Psoas muscle (tissue), 8 donors: ENCODE data around the gene SPRY4. TPM values are rescaled to one million over a fixed set of nuclear protein-coding genes. Genes with fewer than 3 reads are reported as not detected.

Experiments
- ATAC-seq, 4 donors: fragments of 200-7000 bp; cut with Tn5 transposase; one replicate each; pipeline ENCODE4 v1.9.1; 2020; ENCODE audit warnings: moderate library complexity in 3 of 4, mild to moderate bottlenecking in 2 of 4
- DNase-seq, 2 donors: peaks; one replicate each; pipeline ENCODE4 v3.0.0-alpha.2; 2020
- H3K27ac ChIP-seq: fragments of 200-600 bp; one replicate; pipeline ENCODE4 v1.8.0; 2022
- H3K27me3 ChIP-seq, 3 donors: fragments of 200-600 bp in 1 of 3; one replicate each; pipeline versions ENCODE4 v1.6.1 to v1.8.0; 2013 to 2022; ENCODE audit warnings: low read length in 2 of 3, mild to moderate bottlenecking in 2 of 3, moderate library complexity in 1 of 3; ENCODE audit not compliant: insufficient read depth in 3 of 3
- H3K36me3 ChIP-seq, 2 donors: fragments of 200-600 bp in 1 of 2; one replicate each; pipeline versions ENCODE4 v1.6.1 to v1.8.0; 2013 to 2022; ENCODE audit warnings: low read depth in 1 of 2, mild to moderate bottlenecking in 1 of 2, moderate library complexity in 1 of 2; ENCODE audit not compliant: insufficient read depth in 1 of 2
- H3K4me1 ChIP-seq: fragments of 200-600 bp; one replicate; pipeline ENCODE4 v1.8.0; 2022
- H3K4me3 ChIP-seq: fragments of 200-600 bp; one replicate; pipeline ENCODE4 v1.8.0; 2022; ENCODE audit warnings: mild to moderate bottlenecking
- H3K9me3 ChIP-seq: fragments of 200-600 bp; one replicate; pipeline ENCODE4 v1.8.0; 2022
- CTCF ChIP-seq: fragments of 200-600 bp; IDR thresholded peaks from one replicate; pipeline ENCODE4 v1.8.0; 2022; ENCODE audit warnings: antibody characterized with exemption
- WGBS, 3 donors: extraction: QIAGEN DNeasy Blood & Tissue Kit; methylation state at CpG; one replicate each; pipeline versions ENCODE4 v1.1.6 to v1.1.7; 2013; 5-methylcytosine and 5-hydroxymethylcytosine counted together
- intact Hi-C, 2 donors: fragments of 100-400 bp; cut with DNase I; formaldehyde crosslinking; loops; one replicate each; pipeline versions ENCODE4 v1.11.0 to v1.14.2; 2022
- polyA plus RNA-seq, 3 donors: library from polyadenylated mRNA; stranded (reverse); fragments of 200-250 nt; gene quantifications; one replicate each; pipeline ENCODE4 v1.2.3, GENCODE V29; 2013
- total RNA-seq, 4 donors: library from RNA; stranded (reverse); fragmentation: NEBNext Ultra II Directional in 2 of 4; extraction: Animal tissue kit (Norgen Biotek cat#: 25700) in 2 of 4; gene quantifications; one replicate each; pipeline versions ENCODE4 v1.2.1 to v1.2.4, GENCODE V29; 2021 to 2023
- donor health status: healthy with polysubstance abuse.
- donor health status: DM: no; HTN: no; CAD: no; lungs with moderate emphysema.
- donor health status: Bipolar disorder and iron deficiency.
- donor health status: healthy.
- donor health status: DM: yes; HTN: yes; CAD: no.
- donor health status: DM: no; HTN: no; CAD: no.
- donor health status: DM: no; HTN: no; CAD: no.
- donor health status: DM: yes; HTN: yes; CAD: no.

The SPRY4 gene
- total and polyA plus RNA-seq, 7 donors: 1.0 to 8.0 (median 5.6) TPM

DNA sequence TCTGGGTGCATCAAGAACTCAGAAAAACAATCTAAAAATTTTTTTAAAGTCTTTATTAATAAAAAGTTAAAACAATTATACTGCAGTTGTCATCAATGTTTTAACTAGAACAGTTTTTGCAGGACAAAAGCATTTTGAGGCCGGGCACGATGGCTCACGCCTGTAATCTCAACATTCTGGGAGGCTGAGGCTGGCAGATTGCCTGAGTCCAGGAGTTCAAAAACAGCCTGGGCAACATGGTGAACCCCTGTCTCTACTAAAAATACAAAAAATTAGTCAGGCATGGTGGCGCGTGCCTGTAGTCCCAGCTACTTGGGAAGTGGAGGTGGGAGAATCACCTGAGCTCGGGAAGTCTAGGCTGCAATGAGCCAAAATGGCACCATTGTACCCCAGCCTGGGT, 5.2 kb upstream of the SPRY4 start:
- Histone ChIP-seq H3K4me3 (no peak overlapping the region), H3K27ac (no peak overlapping the region), H3K27me3 (peaks cover 0 to 9% (median 4%) of the 10 kb centered on the region in 3 donors), H3K9me3 (no peaks in the 10 kb centered on the region), H3K4me1 (peaks cover 7% of the 10 kb centered on the region), H3K36me3 (no peaks in the 10 kb centered on the region)
- no peak for ATAC-seq
- no peak for TF ChIP-seq CTCF
- WGBS, 3 donors: 95 to 96% (median 95%) methylated on average over 6 of the region's 6 CpGs
- DNase-seq: no peak
- intact Hi-C loops: no loop called here

GRCh38 chr5:142327111-142327842, 2.5 kb upstream of the SPRY4 start:
- no peak for ATAC-seq
- Histone ChIP-seq H3K4me1 (peaks cover 19% of the 10 kb centered on the region), H3K9me3 (no peaks in the 10 kb centered on the region), H3K4me3 (no peak overlapping the region), H3K27me3 (peaks cover 0 to 29% (median 10%) of the 10 kb centered on the region in 3 donors), H3K27ac (no peak overlapping the region), H3K36me3 (no peaks in the 10 kb centered on the region)
- no peak for DNase-seq
- no peak for TF ChIP-seq CTCF
- 68 to 81% (median 69%) methylated on average over 9 of the region's 9 CpGs for WGBS, 3 donors
- intact Hi-C loops: loop anchor here in 1 of 2 donors (10.0 kb wide), 1 partner anchor 172 kb away; no protein-coding TSS in a partner anchor

GRCh38 chr5:142326480-142326938, 1.7 kb upstream of the SPRY4 start:
- WGBS, 3 donors: 53 to 56% (median 55%) methylated on average over 8 of the region's 8 CpGs
- peak overlapping the region; percentile 55 for H3K27ac ChIP-seq
- H3K27me3 ChIP-seq: peaks cover 0 to 37% (median 10%) of the 10 kb centered on the region in 3 donors
- no peaks in the 10 kb centered on the region for H3K36me3 ChIP-seq
- intact Hi-C loops: loop anchor here in 1 of 2 donors (10.0 kb wide), 1 partner anchor 172 kb away; no protein-coding TSS in a partner anchor
- H3K4me3 ChIP-seq: peak overlapping the region; percentile 73
- no peaks in the 10 kb centered on the region for H3K9me3 ChIP-seq
- no peak for ATAC-seq
- no peak for TF ChIP-seq CTCF
- no peak for DNase-seq
- H3K4me1 ChIP-seq: peaks cover 19% of the 10 kb centered on the region

- peak in 1 of 4 donors; percentile 17 for ATAC-seq
- Histone ChIP-seq H3K4me3 (peak overlapping the region; percentile 73), H3K9me3 (no peaks in the 10 kb centered on the region), H3K4me1 (peaks cover 19% of the 10 kb centered on the region), H3K27ac (peak overlapping the region; percentile 55), H3K36me3 (no peaks in the 10 kb centered on the region), H3K27me3 (peaks cover 0 to 43% (median 10%) of the 10 kb centered on the region in 3 donors)
- no peak for TF ChIP-seq CTCF
- peak in 1 of 2 donors; percentile 51 for DNase-seq
- intact Hi-C loops: loop anchor here in 1 of 2 donors (10.0 kb wide), 1 partner anchor 171 kb away; no protein-coding TSS in a partner anchor
- WGBS, 3 donors: 13 to 14% (median 13%) methylated on average over 44 of the region's 44 CpGs
Measured at GRCh38 chr5:142325725-142326479, 1.1 kb upstream of the SPRY4 start.
